Subcutaneous adipose tissue (tissue), 4 donors: ENCODE measurements around the gene SHB. TPM values are rescaled to one million over a fixed set of nuclear protein-coding genes. Genes with fewer than 3 reads are reported as not detected.

ENCODE experiments used
- total RNA-seq, 4 donors: library from RNA; depleted of rRNA; stranded (reverse); fragments of >200 nt; gene quantifications; one replicate each; pipeline ENCODE4 v1.1.0, GENCODE V29; 2016
- TF ChIP-seq, protein P1 (sequence below): fragments of 450-650 bp; IDR thresholded peaks from one replicate; pipeline ENCODE4 v1.5.1; 2016; ENCODE audit warnings: low read depth, mild to moderate bottlenecking, control low read depth, antibody characterized with exemption, moderate library complexity

Gene SHB
- total RNA-seq, 4 donors from 2014 or later = 2.6 to 5.7 (median 4.7) TPM

DNA sequence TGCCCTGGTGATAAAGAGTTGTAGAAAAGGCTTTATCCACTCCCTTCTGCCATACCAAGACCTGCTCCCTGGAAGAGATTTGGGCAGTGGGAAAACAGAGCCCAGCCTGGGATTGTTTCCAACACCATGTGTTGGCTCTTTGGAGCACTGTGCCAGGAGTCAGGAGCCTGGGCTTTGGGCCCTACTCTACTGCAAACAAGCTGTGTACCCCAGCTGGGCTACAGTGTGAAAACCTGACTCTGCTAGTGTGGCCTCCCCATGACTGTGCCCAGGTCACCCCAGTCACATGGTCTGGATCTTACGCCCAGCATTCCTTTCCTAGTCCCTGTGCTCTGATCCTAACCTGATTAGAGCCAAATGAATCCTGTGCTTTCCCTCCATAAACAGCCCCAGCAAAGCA, 39.3 kb upstream of the SHB start:
- TF ChIP-seq, protein P1, sequence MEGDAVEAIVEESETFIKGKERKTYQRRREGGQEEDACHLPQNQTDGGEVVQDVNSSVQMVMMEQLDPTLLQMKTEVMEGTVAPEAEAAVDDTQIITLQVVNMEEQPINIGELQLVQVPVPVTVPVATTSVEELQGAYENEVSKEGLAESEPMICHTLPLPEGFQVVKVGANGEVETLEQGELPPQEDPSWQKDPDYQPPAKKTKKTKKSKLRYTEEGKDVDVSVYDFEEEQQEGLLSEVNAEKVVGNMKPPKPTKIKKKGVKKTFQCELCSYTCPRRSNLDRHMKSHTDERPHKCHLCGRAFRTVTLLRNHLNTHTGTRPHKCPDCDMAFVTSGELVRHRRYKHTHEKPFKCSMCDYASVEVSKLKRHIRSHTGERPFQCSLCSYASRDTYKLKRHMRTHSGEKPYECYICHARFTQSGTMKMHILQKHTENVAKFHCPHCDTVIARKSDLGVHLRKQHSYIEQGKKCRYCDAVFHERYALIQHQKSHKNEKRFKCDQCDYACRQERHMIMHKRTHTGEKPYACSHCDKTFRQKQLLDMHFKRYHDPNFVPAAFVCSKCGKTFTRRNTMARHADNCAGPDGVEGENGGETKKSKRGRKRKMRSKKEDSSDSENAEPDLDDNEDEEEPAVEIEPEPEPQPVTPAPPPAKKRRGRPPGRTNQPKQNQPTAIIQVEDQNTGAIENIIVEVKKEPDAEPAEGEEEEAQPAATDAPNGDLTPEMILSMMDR = no peak

DNA sequence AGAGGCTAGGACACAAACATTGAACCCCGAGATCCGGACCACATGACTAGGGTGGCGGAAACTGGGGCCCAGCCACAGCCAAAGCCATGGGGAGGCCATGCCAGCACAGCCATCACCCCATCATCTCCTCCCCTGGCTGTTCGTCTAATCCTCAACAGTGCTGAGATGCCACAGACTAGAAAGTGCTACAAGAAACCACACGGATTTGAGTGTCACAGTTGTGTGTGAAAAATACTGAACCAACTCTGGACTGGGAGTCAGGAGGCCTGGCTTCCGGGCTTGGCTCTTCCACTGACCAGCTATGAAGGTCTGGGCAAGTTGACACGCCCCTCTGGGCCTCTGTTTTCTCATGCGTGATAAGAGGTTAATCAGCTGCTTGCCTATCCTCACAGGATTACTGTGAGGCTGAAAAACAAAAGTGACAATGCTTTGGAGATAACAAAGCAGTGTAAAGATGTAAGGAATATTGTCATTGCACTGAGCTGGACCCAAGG, 38.8 kb upstream of the SHB start:
- TF ChIP-seq, protein P1 = no peak

DNA sequence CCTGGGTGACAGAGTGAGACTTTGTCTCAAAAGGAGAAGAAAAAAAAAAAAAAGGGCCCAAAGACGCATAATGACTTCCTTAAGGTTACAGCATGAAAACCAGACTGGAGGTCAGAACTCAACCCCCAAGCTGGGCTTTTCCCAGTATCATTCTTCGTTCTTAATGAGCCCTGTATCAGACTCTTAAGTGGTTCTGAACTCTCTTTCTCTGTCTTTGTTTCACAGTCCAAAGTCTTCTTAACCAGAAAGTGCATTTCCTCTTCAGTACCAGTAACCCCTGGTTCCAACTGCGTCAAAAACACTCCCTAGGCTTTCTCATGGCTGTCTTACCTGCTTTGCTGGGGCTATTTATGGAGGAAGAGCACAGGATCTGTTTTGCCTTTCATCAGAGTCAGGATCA, 38.4 kb upstream of the SHB start:
- TF ChIP-seq, protein P1 = no peak

DNA sequence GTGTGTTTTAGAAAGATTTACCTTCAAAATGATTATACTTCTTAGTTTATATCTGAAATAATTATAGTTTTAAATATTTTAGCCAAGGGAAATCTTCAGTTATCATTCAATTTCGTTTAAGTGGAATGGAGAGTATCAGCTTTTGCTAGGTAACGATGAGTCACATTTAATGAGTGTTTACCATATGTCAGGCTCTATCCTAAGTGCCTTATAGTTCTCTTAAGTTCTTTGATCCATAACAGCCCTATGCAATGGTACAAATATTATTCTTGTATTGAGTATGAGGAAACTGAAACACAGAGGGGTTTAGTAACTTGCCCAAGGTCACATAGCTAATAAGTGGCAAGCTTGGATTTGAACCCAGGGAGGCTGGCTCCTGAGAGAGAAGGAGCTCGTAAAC, 37.5 kb upstream of the SHB start:
- TF ChIP-seq, protein P1 = no peak

DNA sequence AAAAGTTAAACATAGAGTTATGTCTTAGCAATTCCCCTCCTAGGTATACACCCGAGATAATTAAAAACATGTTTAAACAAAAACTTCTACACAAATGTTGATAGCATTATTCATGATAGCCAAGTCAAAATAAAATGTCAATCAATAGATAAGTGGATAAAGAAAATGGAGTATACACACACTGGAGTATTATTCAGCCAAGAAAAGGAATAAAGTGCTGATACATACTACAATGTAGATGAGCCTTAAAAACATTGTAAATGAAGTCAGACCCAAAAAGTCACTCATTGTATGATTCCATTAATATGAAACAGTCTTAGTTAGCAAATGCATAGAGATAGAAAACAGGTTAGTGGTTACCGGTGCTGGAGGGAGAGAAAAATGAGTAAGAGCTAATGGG, 34.3 kb upstream of the SHB start:
- TF ChIP-seq, protein P1 = no peak

DNA sequence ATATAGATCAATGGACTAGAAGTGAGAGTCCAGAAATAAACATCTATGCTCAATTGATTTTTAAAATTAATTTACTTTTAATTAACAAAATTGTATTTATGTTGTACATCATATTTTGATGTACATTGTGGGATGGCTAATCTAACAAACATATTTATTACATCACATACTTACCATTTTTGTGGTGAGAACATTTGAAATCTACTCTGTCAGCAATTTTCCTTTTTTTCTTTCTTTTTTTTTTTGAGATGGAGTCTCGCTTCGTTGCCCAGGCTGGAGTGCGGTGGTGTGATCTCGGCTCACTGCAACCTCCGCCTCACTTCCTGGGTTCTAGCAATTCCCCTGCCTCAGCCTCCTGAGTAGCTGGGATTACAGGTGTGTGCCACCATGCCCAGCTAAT, 32.4 kb upstream of the SHB start:
- TF ChIP-seq, protein P1 = no peak

DNA sequence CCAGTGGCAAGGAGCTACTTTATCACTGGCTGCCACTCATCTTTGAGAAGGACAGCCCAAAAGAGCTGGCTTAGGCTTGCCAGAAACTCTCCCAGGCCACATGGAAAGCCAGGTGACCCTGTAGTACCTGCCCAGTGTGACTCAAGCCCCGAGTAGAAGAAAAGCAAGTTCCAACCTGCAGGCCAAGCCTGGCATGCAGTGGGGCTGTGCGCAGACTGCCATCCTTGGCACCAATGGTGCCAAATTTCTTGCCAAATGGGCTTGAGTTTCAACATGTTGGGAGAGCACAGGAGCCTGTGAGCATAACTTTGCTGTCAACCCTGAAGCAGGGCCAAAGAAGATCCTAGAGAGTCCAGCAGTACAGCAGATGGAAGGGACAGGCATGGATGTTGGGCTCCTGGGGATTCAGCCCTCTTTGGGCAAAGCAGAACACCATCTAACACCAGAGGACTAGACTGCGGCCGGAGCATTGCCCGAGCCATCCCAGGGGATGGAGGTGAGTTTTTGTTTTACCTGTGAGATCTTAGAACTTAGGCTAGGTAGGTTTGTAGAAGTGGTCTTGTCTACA, 27.3 kb upstream of the SHB start:
- TF ChIP-seq, protein P1 = no peak
